Nephron (organoid): ENCODE measurements around the gene EPM2A.

ENCODE experiments used
- H3K27ac Mint-ChIP-seq, 3 experiments: 2 replicates each; pipeline ENCODE4 v1.8.0; 2020; ENCODE audit warnings: mixed read lengths in 3 of 3, mild to moderate bottlenecking in 2 of 3, moderate library complexity in 1 of 3
- H3K27me3 Mint-ChIP-seq: 2 replicates; pipeline ENCODE4 v1.8.0; 2021; ENCODE audit warnings: low read depth, mild to moderate bottlenecking, moderate library complexity, mixed read lengths
- H3K36me3 Mint-ChIP-seq: 2 replicates; pipeline ENCODE4 v1.8.0; 2020; ENCODE audit warnings: low read depth, mixed read lengths
- H3K4me1 Mint-ChIP-seq: 2 replicates; pipeline ENCODE4 v1.8.0; 2020; ENCODE audit warnings: mixed read lengths
- H3K4me3 Mint-ChIP-seq, 3 experiments: 2 replicates each; pipeline ENCODE4 v1.8.0; 2020; ENCODE audit warnings: mild to moderate bottlenecking in 3 of 3, mixed read lengths in 3 of 3, moderate library complexity in 2 of 3
- H3K9me3 Mint-ChIP-seq: 2 replicates; pipeline ENCODE4 v1.8.0; 2020; ENCODE audit warnings: mixed read lengths
- CTCF ChIP-seq, 3 experiments: fragments of 200-600 bp; sonication (generic); IDR thresholded peaks; one replicate each; pipeline ENCODE4 v1.5.0; 2021; ENCODE audit warnings: antibody characterized with exemption in 3 of 3; ENCODE audit not compliant: unreplicated experiment in 3 of 3

EPM2A gene

DNA sequence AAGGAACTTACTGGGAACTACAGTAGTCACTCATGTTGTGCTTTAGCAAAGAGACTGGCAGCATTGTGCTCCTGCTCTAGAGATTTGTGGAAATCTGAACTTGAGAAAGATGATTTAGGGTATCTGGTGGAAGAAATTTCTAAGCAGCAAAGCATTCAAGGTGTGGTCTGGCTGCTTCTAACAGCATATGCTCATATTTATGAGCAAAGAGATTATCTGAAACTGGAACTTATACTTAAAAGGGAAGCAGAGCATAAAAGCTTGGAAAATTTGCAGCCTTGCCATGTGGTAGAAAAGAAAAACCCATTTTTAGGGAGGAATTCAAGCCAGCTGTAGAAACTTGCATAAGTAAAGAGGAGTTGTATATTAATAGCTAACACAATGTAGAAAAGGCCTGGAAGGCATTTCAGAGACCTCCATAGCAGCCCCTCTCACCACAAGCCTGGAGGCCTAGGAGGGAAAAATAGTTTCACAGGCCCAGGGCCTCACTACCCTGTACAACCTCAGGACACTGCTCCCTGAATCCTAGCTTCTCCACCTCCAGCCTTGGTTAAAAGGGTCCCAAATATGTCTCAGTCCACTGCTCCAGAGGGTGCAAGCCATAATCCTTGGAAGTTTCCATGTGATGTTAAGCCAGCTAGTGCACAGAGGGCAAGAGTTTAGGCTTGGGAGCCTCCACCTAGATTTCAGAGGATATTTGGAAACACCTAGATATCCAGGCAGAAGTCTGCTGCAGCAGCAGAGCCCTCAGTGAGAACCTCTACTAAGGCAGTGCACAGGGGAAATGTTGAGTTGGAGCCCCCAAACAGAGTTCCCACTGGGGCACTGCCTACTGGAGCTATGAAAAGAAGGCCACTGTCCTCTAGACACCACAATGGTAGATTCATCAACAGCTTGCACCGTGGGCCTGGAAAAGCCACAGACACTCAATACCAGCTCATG, 6.6 kb downstream of the EPM2A start:
- Mint-ChIP-seq H3K36me3 (peaks cover 26% of the 10 kb centered on the region), H3K4me3 (no peak overlapping the region), H3K27me3 (no peaks in the 10 kb centered on the region), H3K27ac (no peak overlapping the region), H3K9me3 (peaks cover 22% of the 10 kb centered on the region), H3K4me1 (no peaks in the 10 kb centered on the region)
- TF ChIP-seq CTCF (IDR thresholded peaks at IDR 0.05; ENCODE audit: unreplicated experiment in 3 of 3), result no peak

- Mint-ChIP-seq H3K36me3 (peaks cover 26% of the 10 kb centered on the region), H3K27ac (no peak overlapping the region), H3K4me1 (no peaks in the 10 kb centered on the region), H3K9me3 (peaks cover 22% of the 10 kb centered on the region), H3K4me3 (no peak overlapping the region), H3K27me3 (no peaks in the 10 kb centered on the region)
- TF ChIP-seq CTCF (IDR thresholded peaks at IDR 0.05; ENCODE audit: unreplicated experiment in 3 of 3), result no peak
Measured at GRCh38 chr6:145727817-145728388, 7.4 kb downstream of the EPM2A start.

GRCh38 chr6:145725570-145725969, 9.8 kb downstream of the EPM2A start:
- no peaks in the 10 kb centered on the region for H3K4me1 Mint-ChIP-seq
- no peaks in the 10 kb centered on the region for H3K27me3 Mint-ChIP-seq
- H3K4me3 Mint-ChIP-seq, result no peak overlapping the region
- peaks cover 26% of the 10 kb centered on the region for H3K36me3 Mint-ChIP-seq
- H3K9me3 Mint-ChIP-seq, result peaks cover 22% of the 10 kb centered on the region
- no peak for TF ChIP-seq CTCF (IDR thresholded peaks at IDR 0.05; ENCODE audit: unreplicated experiment in 3 of 3)
- H3K27ac Mint-ChIP-seq, result no peak overlapping the region

DNA sequence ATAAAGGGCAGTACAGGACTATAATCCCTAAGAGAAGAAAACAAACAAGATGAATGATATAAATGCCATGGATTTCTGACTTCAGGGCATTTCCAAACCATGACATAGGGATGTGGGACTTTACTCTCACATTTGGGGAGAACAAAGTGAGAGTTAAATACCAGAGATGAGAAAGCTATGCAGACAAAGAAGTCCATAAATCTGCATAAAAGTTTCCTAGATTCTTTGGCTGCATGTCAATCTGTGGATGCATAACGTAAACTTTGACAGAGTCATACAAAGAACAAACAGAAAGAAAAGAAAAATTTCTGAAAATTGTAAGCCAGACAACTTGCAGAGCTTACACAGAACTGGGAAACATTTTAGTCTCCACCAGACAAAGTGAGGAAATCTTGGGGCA, 11.7 kb downstream of the EPM2A start:
- peaks cover 20% of the 10 kb centered on the region for H3K36me3 Mint-ChIP-seq
- no peak for TF ChIP-seq CTCF (IDR thresholded peaks at IDR 0.05; ENCODE audit: unreplicated experiment in 3 of 3)

GRCh38 chr6:145722190-145722589, 13.1 kb downstream of the EPM2A start:
- TF ChIP-seq CTCF (IDR thresholded peaks at IDR 0.05; ENCODE audit: unreplicated experiment in 3 of 3), result no peak
- peaks cover 10% of the 10 kb centered on the region for H3K36me3 Mint-ChIP-seq
- no peak overlapping the region for H3K27ac Mint-ChIP-seq
- H3K9me3 Mint-ChIP-seq, result peaks cover 12% of the 10 kb centered on the region
- no peak overlapping the region for H3K4me3 Mint-ChIP-seq
- H3K27me3 Mint-ChIP-seq, result no peaks in the 10 kb centered on the region
- H3K4me1 Mint-ChIP-seq, result no peaks in the 10 kb centered on the region

More for the DNA sequence above, 11.7 kb downstream of the EPM2A start:
- no peak overlapping the region for H3K4me3 Mint-ChIP-seq
- peaks cover 19% of the 10 kb centered on the region for H3K9me3 Mint-ChIP-seq
- H3K27me3 Mint-ChIP-seq, result no peaks in the 10 kb centered on the region
- no peaks in the 10 kb centered on the region for H3K4me1 Mint-ChIP-seq
- H3K27ac Mint-ChIP-seq, result no peak overlapping the region
